Measurements from ENCODE around the gene SLC44A4.
A peak's percentile ranks its signal among the peaks of the same experiment; 100 is the strongest.
"Not testable (repeated sequence)": the region's sequence is repeated elsewhere in the genome, so short reads cannot be mapped to it uniquely, and the experiment has no call there.

SLC44A4 gene

GRCh38 chr6:31851980-31852718 is 26.6 kb downstream of the SLC44A4 start:
- not testable (repeated sequence) for DNase-seq

GRCh38 chr6:31851485-31851832 is 27.3 kb downstream of the SLC44A4 start:
- DNase-seq, result no peak

- no peak for DNase-seq
Observed at GRCh38 chr6:31850765-31851484, 27.9 kb downstream of the SLC44A4 start.

GRCh38 chr6:31847276-31847978 is 31.4 kb downstream of the SLC44A4 start:
- DNase-seq, result no peak

GRCh38 chr6:31844507-31844906 is 34.3 kb downstream of the SLC44A4 start:
- no peak for DNase-seq

- DNase-seq, result no peak
Observed at GRCh38 chr6:31842053-31842452, 36.7 kb downstream of the SLC44A4 start.

GRCh38 chr6:31839779-31840126 is 39.0 kb downstream of the SLC44A4 start:
- not testable (repeated sequence) for DNase-seq

- DNase-seq, result no peak
Observed at GRCh38 chr6:31838968-31839367, 39.8 kb downstream of the SLC44A4 start.

- DNase-seq, result not testable (repeated sequence)
Observed at GRCh38 chr6:31838114-31838553, 40.7 kb downstream of the SLC44A4 start.

- no peak for DNase-seq
Observed at GRCh38 chr6:31837369-31838113, 41.3 kb downstream of the SLC44A4 start.

- DNase-seq, result no peak
Observed at GRCh38 chr6:31836474-31837368, 42.1 kb downstream of the SLC44A4 start.

- no peak for DNase-seq
Observed at GRCh38 chr6:31836047-31836473, 42.7 kb downstream of the SLC44A4 start.

- DNase-seq, result peak; percentile 84
Observed at GRCh38 chr6:31834367-31835250, 44.2 kb downstream of the SLC44A4 start.

GRCh38 chr6:31831350-31832215 is 47.2 kb downstream of the SLC44A4 start:
- no peak for DNase-seq

GRCh38 chr6:31830886-31831335 is 47.9 kb downstream of the SLC44A4 start:
- DNase-seq, result no peak

- no peak for DNase-seq
Observed at GRCh38 chr6:31829633-31830283, 49.0 kb downstream of the SLC44A4 start.

GRCh38 chr6:31827286-31828079 is 51.3 kb downstream of the SLC44A4 start, which contains the start of gene HSPA1B:
Gene HSPA1B, plus strand, starts transcription at chr6:31827738. Its CDS starts 213 bp downstream, at chr6:31827951.
- DNase-seq, result peak; percentile 100

- no peak for DNase-seq
Observed at GRCh38 chr6:31826793-31827285, 52.0 kb downstream of the SLC44A4 start.
